ENCODE measurements around the gene CHN2. TPM values are rescaled to one million over a fixed set of nuclear protein-coding genes. Genes with fewer than 3 reads are reported as not detected.

CHN2 gene
- total RNA-seq, 6 donors from 2014 or later = 6.2 to 13.7 (median 11.2) TPM

GRCh38 chr7:29228289-29229011 is 33.9 kb downstream of the CHN2 start:
- no peak for DNase-seq
- H3K27ac ChIP-seq = no peak overlapping the region
- no peak for ATAC-seq (ENCODE audit: low FRiP score in 2 of 2)
- no peaks in the 10 kb centered on the region for H3K4me1 ChIP-seq
- TF ChIP-seq POLR2A (IDR thresholded peaks at IDR 0.05) = no peak
- no peak overlapping the region for H3K4me3 ChIP-seq
- no peaks in the 10 kb centered on the region for H3K27me3 ChIP-seq
- H3K36me3 ChIP-seq = no peaks in the 10 kb centered on the region
- WGBS, 2 donors = 89% methylated on average over 11 of the region's 11 CpGs
- H3K9me3 ChIP-seq = no peaks in the 10 kb centered on the region

DNA sequence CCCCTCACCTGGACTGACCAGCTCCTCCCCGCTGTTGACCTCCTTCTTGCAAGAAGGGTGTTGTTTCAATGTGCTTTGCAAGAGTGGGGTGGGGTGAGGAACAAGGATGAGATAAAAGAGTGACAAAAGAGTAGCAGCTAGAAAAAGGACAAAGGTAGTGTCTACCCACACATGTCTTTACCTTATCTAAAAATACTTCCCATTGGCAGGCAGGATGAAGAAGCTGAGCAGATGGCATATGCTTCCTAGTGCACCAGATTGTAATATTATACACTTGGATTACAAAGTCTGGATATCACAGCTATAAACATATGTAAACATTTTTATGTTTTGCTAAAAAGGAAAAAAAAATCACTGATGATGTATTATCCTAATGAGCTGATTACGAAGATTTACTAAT is 34.5 kb downstream of the CHN2 start:
- Histone ChIP-seq H3K9me3 (no peaks in the 10 kb centered on the region), H3K27ac (no peak overlapping the region), H3K27me3 (no peaks in the 10 kb centered on the region), H3K36me3 (no peaks in the 10 kb centered on the region), H3K4me3 (no peak overlapping the region), H3K4me1 (no peaks in the 10 kb centered on the region)
- no peak for DNase-seq
- 95 to 96% methylated on average over 2 of the region's 2 CpGs for WGBS, 2 donors
- TF ChIP-seq POLR2AphosphoS5 (IDR thresholded peaks at IDR 0.05) (no peak), EP300 (IDR thresholded peaks at IDR 0.05) (no peak), POLR2A (IDR thresholded peaks at IDR 0.05) (no peak)
- ATAC-seq (ENCODE audit: low FRiP score in 2 of 2) = no peak

DNA sequence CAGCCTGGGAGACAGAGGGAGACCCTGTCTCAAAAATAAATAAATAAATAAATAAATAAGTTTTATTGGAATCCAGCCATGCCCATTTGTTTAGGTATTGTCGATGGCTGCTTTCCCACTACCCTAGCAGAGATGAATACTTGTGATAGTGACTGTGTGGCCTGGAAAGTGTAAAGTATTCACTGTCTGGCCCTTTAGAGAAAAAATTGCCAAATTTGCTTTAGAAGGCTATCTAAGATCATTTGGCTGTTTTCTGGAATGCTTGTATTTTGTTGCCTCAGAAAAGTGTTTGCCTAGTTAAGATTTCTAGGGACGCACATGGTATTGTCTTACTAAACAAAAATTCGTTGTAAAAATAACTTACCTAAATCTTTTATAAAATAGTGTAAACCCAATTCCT is 35.4 kb downstream of the CHN2 start:
- no peaks in the 10 kb centered on the region for H3K36me3 ChIP-seq
- no peaks in the 10 kb centered on the region for H3K27me3 ChIP-seq
- H3K4me3 ChIP-seq = no peak overlapping the region
- WGBS, 2 donors = 74 to 75% methylated on average over 3 of the region's 3 CpGs
- no peaks in the 10 kb centered on the region for H3K9me3 ChIP-seq
- H3K27ac ChIP-seq = no peak overlapping the region
- no peaks in the 10 kb centered on the region for H3K4me1 ChIP-seq
- no peak for DNase-seq
- no peak for ATAC-seq (ENCODE audit: low FRiP score in 2 of 2)
- no peak for TF ChIP-seq EP300 (IDR thresholded peaks at IDR 0.05)
- TF ChIP-seq POLR2AphosphoS5 (IDR thresholded peaks at IDR 0.05) = no peak
- no peak for TF ChIP-seq POLR2A (IDR thresholded peaks at IDR 0.05)
- TF ChIP-seq, protein P1, sequence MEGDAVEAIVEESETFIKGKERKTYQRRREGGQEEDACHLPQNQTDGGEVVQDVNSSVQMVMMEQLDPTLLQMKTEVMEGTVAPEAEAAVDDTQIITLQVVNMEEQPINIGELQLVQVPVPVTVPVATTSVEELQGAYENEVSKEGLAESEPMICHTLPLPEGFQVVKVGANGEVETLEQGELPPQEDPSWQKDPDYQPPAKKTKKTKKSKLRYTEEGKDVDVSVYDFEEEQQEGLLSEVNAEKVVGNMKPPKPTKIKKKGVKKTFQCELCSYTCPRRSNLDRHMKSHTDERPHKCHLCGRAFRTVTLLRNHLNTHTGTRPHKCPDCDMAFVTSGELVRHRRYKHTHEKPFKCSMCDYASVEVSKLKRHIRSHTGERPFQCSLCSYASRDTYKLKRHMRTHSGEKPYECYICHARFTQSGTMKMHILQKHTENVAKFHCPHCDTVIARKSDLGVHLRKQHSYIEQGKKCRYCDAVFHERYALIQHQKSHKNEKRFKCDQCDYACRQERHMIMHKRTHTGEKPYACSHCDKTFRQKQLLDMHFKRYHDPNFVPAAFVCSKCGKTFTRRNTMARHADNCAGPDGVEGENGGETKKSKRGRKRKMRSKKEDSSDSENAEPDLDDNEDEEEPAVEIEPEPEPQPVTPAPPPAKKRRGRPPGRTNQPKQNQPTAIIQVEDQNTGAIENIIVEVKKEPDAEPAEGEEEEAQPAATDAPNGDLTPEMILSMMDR (IDR thresholded peaks at IDR 0.05) = no peak

DNA sequence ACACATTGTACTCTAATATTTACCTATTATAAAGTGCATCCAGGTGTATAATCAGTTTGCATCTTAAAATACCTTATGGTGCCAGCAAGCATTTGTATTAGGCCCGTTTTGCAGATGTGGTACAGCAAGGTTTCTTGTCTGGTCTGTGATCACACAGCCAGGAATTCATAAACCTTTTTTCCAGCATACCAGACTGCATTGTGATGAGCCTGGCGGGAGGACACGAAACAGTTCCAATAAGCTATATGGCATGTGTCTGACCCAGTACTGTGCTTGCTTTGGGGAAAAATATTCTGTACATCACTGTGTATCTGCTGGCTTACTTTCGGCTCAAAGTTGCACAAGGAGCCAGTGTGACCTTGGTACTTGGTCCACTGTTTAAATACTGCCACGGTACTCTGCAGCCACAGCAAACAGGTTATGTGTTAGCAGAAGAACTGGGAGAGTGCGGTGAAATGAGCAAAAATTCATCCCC is 36.3 kb downstream of the CHN2 start:
- TF ChIP-seq POLR2AphosphoS5 (IDR thresholded peaks at IDR 0.05) (no peak), POLR2A (IDR thresholded peaks at IDR 0.05) (no peak), EP300 (IDR thresholded peaks at IDR 0.05) (no peak)
- TF ChIP-seq, protein P1 (IDR thresholded peaks at IDR 0.05) = no peak
- no peak overlapping the region for H3K4me3 ChIP-seq
- H3K4me1 ChIP-seq = no peaks in the 10 kb centered on the region
- H3K9me3 ChIP-seq = no peaks in the 10 kb centered on the region
- no peaks in the 10 kb centered on the region for H3K36me3 ChIP-seq
- no peaks in the 10 kb centered on the region for H3K27me3 ChIP-seq
- 82 to 95% methylated on average over 6 of the region's 6 CpGs for WGBS, 2 donors
- DNase-seq = no peak
- no peak for ATAC-seq (ENCODE audit: low FRiP score in 2 of 2)
- no peak overlapping the region for H3K27ac ChIP-seq

- Histone ChIP-seq H3K36me3 (no peaks in the 10 kb centered on the region), H3K4me1 (no peaks in the 10 kb centered on the region), H3K9me3 (no peaks in the 10 kb centered on the region), H3K27ac (no peak overlapping the region), H3K4me3 (no peak overlapping the region), H3K27me3 (no peaks in the 10 kb centered on the region)
- no peak for DNase-seq
- no peak for ATAC-seq (ENCODE audit: low FRiP score in 2 of 2)
- WGBS, 2 donors = 60 to 66% methylated on average over 4 of the region's 4 CpGs
- TF ChIP-seq POLR2AphosphoS5 (IDR thresholded peaks at IDR 0.05) (no peak), EP300 (IDR thresholded peaks at IDR 0.05) (no peak), POLR2A (IDR thresholded peaks at IDR 0.05) (no peak)
- TF ChIP-seq, protein P1 (IDR thresholded peaks at IDR 0.05) = no peak
These were observed 37.2 kb downstream of the CHN2 start for GRCh38 chr7:29231671-29232232.

Data from upper lobe of left lung (tissue), 6 donors.